NCI-H2081 (cell line): ENCODE data around the gene CDH13.

Experiments
- DNase-seq, 2 experiments: peaks; one replicate each; lab custom pipeline; 2025; lab: John Stamatoyannopoulos, UW

CDH13 gene

DNA sequence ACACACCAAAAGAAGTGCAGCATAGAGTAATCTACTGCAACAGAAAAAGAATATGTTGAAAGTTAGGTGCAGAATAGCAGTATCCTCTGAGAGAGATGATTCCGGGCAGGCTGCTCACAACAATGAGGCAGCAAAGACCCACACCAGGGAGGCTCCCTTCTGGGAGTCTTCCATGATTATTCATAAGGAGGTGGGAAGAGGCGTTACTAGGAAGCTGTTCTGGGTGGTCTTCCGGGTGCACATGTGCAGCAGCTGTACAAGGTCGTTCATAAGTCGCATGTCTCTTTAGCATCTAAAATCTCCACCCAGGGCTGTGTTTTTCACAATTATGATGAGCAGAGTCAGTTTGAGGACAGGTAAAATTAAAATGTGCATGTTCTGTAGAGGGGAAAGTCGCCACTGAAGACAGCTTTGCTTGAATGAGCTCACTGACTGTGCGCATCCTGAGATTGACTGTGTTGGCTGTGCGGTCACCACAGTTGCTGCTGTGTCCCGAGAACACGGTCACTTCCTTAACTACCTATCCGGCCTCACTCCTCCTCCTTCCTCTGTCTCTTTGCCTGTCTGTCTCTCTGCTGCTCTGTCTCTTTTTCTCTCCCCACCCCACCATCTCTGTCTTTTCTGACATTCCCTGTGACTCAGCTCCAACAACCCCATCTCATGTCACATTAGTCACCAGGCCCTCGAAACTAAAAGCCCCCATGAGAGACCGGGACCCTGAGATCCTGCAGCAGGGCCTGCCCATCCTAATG lies 1055.5 kb downstream of the CDH13 start:
- no peak for DNase-seq

DNA sequence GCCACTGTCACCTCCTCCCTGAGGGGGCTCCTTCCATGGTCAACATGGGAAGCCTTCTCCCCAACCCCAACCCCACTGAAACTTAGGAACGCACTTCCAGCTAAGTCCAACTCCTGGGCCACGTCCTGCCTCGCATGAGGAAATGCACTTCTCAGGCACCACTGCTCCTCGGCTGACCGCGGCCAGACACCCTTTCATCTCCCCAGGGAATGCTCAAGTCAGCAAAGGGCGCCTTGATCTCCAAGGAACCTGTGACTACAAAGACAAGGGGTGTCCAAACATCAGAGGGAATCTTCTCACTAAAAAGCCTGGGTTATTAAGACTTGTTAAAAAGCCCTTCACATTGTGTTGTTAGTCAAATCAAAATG lies 1056.1 kb downstream of the CDH13 start:
- no peak for DNase-seq

DNA sequence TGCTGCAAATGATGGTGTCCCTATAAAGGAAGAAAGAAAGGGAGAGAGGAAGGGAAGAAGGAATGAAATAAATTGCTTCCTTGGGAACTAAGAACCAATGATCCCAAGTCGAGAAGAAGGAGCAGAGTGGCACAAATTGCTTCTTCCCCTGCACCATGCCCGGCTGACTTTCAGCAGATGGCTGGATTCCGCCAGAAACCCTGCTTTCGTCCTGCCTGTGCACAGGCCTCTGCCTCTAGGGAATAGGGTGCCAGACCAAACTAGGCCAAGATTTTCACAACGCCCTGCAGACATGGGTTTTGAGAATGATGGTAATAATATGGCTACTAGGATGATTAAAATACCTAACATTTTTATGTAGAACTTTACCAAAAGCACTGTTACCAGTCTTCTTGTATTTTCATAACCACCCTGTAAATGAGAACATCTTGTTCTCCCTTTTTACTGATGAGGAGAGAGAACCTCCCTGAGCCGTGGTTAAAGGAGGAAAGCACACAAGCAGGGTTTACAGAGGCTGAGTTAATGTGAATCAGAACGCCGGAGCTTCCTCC lies 1058.9 kb downstream of the CDH13 start:
- DNase-seq, result no peak

DNA sequence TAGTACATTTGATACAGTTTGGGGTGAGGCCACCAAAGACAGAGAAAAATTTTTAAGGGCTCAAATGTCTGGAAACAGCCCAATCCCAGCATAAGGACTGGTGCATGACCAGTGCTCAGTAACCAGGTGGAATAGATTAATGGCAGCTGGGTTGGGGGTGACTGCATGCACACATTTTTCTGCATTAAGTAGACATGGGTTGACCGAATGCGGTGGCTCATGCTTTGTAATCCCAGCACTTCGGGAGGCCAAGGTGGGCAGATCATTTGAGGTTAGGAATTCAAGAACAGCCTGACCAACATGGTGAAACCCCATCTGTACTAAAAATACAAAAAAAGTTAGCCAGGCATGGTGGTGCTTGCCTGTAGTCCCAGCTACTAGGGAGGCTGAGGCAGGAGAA lies 1060.0 kb downstream of the CDH13 start:
- no peak for DNase-seq

DNA sequence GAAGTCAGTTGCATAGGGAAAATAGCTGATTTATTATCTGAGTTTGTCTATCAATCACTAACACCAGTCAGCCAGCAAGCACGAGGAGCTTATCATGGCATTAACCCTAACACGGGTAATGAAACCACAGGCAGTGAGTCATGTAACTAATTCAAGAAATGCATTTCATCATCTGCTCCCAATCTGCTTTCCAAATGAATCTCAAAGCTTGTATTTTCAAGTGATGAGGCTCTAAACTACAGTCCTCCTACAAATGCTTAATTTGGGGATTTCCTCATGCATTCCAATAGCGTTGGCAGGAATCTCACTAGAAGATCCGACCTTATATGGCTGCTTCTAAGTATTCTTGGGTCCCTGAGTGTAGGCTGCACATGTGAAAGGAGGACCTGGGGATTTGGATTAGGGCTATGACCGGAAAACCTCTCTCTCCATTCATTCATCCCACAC lies 1062.6 kb downstream of the CDH13 start:
- DNase-seq, result no peak

DNA sequence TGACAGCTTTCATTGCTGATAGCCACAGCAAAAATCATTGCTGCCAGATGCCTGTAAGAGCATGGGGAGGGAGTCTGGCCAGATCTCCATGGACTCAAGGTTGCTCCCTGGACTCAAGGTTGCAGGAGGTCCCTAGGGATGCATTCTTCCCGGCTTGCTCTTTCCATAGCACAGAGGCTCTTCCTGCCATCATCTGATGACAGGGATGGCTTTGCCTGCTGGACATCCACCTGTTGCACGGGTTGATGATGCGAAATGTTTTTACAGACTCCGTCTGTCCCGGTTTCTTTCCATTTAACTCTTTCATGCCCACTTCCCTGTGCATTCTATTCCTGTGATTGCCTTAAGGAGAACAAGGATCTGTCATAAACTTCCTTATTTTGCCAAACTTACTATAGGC lies 1065.5 kb downstream of the CDH13 start:
- DNase-seq, result no peak

DNA sequence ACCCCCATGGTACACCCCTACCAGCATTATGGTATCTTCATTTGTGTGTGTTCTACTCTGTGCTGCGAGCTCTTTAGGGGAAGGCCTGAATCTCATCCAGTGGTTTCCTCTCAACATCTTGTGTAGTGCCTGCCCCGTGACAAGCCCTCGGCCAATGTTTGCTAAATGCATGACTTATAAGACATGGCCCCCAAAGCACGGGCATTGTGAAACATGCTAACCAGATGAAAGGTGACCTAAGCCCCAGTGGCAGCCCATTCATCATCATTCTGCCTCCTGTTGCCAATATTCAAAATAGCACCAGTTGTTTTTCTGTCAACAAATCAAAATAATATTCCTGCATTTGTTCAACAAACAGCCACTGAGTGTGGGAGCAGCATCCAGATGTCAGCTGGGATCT lies 1072.2 kb downstream of the CDH13 start:
- no peak for DNase-seq

DNA sequence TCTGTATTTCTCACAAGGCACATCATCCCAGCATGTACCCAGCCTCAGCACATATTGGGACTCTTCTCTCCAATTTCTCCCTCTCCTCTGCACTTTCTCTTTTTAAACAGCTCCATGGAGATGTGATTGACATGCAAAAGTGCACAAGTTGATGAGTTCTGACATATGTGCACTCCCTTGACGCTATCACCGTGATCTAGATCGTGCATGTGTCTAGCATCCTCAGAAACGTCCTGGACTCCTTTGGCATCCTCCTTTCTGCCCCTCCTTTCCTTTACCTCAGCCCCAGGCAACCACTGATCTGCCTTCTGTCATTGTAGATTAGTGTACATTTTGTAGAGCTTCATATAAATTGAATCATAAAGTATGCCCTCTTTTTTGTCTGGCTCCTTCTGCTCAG lies 1073.0 kb downstream of the CDH13 start:
- no peak for DNase-seq

DNA sequence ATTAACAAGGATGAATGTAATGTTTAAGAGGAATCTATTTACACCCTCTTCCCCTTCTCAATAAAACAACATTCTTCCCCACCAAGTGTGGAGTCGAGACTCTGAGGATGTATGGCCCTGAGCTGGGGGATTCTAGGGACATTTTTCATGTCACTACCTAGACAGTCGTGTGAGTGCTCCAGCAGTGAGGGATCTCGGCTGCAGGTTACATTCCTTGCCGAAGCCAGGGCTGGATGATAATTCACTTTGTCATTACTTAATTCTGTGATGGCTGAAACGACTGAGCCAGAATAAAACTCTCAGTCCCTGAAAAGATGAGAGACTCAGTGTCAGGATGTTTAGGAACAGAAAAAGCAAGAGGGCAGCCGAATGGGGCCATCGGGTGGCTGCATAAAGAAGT lies 1074.1 kb downstream of the CDH13 start:
- no peak for DNase-seq

DNA sequence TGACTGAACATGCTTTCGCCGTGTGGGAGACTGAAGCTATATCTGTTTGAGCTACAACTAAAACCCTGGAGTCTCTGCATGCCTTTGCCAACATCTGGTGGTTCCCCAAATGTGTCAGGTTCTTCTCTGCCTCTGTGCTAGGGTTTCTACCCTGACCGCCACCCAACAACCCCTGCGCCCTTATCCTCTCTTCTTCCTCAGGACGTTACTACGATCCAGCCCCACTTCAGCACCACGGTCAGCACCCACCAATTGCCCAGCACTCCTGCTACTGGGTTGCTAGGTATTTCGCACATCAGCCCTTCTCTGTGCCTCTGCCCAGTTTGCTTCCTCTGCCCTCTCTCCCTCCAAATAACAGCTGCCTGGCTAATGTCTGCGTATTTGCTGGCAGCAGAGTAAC lies 1074.7 kb downstream of the CDH13 start:
- no peak for DNase-seq

DNA sequence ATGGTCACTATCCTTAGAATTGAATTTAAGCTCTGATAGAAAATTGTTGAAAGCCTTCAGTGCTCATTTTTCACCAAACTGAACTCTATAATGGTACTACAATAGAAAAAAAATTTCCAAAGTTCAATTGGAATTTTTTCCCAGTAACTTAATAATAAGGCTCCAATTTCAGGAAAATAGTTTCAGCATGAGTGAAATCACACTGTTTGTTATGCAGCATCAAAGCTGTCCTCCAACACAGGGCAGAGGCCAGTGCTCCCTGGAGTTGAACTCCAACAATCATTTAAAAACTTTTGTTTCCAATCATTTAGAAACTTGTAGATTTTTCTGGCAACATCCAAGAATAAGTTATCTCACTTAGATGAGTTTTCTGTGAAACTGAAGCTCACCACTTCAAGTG lies 1077.9 kb downstream of the CDH13 start:
- no peak for DNase-seq

DNA sequence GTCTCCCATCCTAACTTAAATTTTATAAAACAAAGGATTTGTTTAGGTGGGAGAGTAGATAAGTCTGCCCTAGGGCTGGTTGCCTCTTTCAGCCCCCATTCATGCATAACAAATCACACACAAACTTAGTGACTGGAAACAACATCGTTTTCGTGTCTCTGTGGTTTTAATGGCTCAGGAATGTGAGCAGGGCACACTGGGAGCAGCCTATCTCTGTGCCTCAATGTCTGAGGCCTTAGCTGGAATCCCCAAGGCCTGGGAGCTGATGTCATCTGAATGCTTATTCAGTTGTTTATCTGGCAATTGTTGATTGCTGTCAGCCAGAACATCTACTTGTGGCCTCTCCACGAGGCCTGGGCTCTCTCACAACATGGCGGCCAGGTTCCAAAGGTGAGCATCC lies 1079.1 kb downstream of the CDH13 start:
- DNase-seq, result no peak

DNA sequence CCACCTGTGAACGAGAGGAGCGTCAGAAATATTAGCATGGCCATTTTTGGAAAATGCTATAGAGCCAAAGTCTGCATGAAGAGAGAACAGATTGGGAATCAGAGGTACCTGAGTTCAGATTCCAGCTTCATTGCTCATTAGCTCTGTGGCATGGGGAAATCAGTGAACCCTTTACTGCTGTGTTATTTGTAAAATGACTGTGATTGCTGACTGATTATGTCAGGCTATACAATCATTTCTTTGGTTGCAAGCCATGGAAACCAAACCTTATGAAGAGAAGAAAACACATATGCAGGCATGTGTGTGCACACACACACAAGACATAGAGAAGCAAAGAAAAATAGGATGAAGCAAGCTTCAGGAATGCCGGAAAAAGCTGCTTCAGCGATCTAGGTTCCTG lies 1079.6 kb downstream of the CDH13 start:
- DNase-seq, result no peak

DNA sequence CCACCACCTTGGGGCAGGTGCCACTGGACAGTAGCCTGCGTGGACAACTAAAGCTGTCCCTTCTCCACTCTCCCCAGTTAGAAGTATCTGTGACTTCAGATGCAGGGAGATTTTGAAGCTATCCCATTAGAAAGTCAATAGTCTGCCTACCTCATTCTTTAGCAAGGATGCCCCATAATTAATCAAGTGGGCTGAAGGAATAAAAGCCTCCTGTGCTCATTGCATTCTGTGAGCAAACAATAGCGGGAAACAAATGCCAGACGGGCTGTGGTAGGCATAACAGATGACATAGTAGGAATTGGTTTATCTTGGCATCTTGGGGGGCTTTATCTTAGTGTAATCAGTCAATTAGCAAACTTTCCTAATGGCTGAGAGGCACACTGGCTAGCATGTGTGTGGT lies 1084.3 kb downstream of the CDH13 start:
- no peak for DNase-seq

DNA sequence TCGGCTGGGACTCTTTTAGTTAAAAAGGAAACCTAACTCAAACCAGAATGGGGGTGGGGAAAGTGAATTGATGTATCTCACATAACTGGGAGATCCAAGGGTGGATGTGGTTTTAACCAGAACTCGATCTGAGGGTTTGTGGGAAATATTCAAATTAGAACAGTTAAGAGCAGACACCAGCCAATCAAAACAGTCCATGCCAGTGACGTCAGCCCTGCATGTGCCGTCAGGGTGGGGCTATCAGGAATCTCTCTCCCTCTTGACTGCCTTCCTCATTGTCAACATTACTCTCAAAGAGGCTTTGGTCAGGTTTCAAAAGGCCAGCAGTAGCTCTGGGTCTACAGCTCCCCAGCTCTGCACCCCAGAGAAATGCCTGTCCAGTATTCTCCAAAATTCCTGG lies 1086.8 kb downstream of the CDH13 start:
- DNase-seq, result no peak

DNA sequence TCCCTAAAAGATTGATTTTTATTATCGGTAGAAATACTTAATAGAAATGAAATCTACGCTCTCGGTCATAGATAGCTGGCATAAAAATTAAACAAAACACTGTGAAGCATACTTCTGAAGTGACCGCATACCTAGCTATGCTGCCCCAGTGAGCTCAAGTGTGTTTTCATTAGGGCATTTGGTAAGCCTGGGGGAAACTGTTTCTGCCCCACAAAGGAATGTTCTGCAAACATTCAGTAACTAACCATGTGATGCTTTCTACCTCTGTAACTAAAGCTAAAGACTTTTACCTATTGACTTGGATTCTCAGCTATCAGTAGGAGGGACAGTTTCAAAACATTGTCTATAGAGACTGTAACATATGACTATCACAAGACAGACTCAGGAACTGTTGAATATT lies 1087.5 kb downstream of the CDH13 start:
- no peak for DNase-seq

DNA sequence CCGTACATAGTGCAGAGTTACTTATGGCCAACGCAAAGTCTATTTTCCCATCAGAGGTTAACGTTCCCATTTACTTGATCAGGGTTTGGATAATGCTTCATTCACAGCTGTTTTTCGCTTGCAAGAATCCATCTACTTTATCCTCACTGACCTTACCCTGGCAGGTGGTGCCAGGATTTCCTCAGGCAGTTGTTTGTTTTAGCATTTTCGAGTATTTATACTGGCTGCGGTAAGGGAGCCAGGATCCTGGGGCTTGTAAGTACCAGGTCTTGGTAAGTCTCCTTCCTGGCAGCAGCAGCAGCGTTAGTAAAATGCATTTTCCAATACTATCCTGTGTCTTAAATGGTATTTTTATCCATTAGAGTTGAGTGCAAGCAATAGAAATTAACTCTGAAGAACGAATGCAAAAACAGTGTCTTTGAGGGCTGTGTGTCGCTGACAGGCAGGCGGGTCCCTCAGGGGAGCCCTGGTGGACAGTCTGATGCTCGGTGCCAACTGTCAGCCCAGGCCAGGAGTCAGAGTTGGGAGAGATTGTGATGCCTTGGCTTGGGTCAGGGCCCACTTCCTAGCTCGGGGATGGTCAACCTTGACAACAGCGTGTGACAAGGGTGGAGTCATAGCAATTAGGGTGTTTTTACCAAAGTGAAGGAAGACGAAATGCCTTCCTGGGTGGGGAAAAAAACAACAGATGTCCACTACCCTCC lies 1088.6 kb downstream of the CDH13 start:
- DNase-seq, result peak; percentile 35 to 77

DNA sequence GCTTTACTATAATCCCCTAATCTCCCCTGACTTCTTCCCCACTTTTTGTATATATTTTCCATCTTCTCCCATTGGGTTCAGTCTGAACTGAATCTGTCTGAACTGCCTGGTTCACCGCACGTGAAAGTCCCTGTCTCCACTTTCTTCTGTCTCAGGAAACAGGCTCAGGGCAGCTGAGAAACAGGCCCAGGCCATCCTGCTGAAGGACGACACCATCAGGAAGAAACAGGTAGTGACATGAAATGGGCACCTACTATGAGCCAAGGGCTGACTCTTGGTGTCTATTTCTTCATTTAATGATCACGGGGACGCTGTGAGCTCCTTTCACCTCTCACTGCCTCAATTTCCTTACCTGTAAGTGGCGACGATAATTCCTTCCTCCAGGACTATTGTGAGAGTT lies 1090.5 kb downstream of the CDH13 start:
- no peak for DNase-seq

DNA sequence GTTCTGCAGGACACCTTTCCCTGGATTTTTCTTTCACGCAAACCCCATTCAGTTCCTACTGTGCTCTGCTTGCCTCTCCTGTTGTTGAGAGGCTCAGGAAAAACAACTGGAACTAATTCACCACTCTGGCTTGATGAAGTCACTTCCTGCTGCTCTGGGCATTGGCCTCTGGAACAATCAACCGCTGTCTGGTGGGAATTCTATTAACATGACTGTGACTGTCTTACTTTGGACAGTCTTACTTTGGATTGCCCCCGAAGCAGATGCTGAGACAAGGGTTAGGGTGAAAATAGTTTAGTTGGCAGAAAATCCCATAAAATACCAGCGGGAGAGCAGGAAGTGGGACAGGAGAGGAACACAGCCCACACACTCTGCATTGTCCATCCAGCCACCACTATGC lies 1091.0 kb downstream of the CDH13 start:
- DNase-seq, result no peak

DNA sequence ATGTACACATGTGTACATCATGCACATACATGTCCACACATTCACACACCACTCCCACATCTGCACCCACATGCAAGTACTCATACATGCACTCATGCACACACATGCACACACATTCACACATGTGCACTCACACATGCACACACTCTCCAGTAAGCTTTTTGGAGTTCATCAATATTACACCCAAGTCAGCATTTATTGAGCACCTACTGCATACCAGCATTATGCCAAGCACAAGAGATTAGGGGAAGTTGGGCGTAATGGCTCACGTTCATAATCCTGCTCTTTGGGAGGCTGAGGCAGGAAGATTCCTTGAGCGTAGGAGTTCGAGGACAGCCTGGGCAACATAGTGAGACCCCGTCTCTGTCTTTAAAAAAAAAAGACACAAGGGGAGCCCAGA lies 1093.4 kb downstream of the CDH13 start:
- DNase-seq, result no peak

DNA sequence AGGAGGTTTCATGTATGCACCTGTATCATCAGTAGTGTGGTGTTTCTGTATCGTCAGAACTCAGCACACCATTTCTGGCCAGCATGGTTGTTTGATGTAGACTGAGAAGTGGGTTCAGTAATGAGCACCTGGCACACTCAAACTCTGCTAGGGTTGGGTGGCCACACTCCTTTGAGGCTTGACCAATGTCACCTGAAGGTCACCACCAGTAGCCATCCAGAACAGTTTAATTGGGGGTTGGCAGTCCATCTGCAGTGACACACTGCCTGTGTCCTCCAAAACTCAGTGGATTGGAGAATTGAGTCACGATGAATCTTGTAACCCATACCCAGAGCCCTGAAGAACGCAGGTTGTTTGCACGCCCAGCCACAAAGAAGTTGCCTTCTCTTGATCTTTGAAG lies 1094.2 kb downstream of the CDH13 start:
- no peak for DNase-seq

DNA sequence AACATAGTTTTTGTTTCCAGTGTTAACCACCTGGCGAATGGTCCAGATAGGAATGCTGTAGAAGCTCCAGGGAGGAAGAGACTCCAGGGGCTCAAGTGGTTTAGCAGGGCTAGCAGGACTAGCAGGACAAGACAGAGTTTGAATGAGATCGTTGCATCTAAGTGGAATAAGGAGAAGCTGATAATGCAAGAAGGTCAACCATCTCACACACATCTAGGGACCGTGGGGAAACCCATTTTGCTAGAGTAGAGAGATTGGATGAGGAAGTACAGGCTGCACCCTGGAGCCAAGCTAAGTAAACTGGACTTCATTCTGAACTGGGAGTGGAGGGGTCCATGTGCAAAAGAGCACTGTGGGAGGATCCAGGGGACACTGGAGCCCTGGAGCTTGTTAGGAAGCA lies 1094.9 kb downstream of the CDH13 start:
- no peak for DNase-seq

DNA sequence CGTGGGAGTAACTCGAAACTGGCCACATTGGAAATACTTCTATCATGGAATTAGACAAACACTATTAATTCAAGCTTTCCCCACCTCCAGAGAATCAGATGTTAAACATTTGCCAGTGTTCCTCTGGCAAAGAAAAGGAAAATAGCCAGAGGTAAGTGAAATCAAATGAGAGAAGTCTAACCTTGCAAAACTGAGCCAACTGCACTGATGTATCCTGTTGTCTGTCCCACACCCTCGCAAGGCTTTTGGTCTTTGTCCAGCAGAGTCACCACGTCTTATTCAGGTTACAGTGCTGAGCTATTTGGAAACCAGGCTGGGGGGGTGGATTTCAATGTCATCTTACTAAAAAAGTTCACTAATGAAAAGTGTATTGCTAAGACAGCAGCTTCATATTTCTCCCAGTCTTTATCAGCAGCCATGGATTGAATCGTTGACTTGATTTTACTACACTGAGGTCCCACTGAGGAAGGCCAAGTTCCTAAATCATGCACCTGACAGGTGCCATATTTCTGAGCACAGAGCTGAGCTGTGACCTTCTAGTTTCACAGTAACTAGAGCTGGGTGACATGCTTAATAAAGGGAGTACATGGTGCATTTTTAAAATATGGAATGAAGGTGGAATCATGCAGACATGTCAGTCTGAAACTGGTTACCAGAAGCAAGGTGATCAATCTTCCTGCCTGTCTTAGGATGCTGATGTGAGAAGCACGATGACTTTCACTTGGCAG lies 1095.9 kb downstream of the CDH13 start:
- no peak for DNase-seq
